Esophagus muscularis mucosa (tissue), 3 donors: Measurements from ENCODE around the gene F2R.

Experiments used
- CTCF ChIP-seq, 3 experiments: fragments of 200-600 bp in 2 of 3; fragments of 450-650 bp in 1 of 3; sonication (generic) in 2 of 3; IDR thresholded peaks; one replicate each; pipeline ENCODE4 v1.5.1; 2017 to 2019; ENCODE audit warnings: antibody characterized with exemption in 3 of 3, mild to moderate bottlenecking in 2 of 3, moderate library complexity in 1 of 3
- POLR2A ChIP-seq: fragments of 450-650 bp; IDR thresholded peaks from one replicate; pipeline ENCODE4 v1.6.1; 2017; ENCODE audit warnings: antibody characterized with exemption, moderate library complexity, mild to moderate bottlenecking, low read depth

- TF ChIP-seq POLR2A (no peak), CTCF (IDR thresholded peaks at IDR 0.05) (no peak)
Observed at GRCh38 chr5:76782444-76782843, 66.5 kb downstream of the F2R start.
